C4-2B (cell line): ENCODE measurements around the gene ZNF667.

Experiments
- ZFX ChIP-seq: fragments of 450-650 bp; IDR thresholded peaks from 2 replicates; pipeline ENCODE4 v1.6.1; 2017
- TF ChIP-seq, protein P1 (sequence below): fragments of 450-650 bp; conservative IDR thresholded peaks from 2 replicates; pipeline ENCODE4 v1.5.1; 2017; ENCODE audit warnings: mild to moderate bottlenecking

DNA sequence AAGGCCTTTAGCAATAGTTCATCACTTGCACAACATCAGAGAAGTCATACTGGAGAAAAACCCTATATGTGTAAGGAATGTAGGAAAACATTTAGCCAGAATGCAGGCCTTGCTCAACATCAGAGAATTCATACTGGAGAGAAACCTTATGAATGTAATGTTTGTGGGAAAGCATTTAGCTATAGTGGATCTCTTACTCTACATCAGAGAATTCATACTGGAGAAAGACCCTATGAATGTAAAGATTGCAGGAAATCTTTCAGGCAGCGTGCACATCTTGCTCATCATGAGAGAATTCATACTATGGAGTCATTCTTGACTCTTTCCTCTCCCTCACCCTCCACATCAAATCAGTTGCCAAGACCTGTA lies 53.2 kb downstream of the ZNF667 start:
- TF ChIP-seq, protein P1, sequence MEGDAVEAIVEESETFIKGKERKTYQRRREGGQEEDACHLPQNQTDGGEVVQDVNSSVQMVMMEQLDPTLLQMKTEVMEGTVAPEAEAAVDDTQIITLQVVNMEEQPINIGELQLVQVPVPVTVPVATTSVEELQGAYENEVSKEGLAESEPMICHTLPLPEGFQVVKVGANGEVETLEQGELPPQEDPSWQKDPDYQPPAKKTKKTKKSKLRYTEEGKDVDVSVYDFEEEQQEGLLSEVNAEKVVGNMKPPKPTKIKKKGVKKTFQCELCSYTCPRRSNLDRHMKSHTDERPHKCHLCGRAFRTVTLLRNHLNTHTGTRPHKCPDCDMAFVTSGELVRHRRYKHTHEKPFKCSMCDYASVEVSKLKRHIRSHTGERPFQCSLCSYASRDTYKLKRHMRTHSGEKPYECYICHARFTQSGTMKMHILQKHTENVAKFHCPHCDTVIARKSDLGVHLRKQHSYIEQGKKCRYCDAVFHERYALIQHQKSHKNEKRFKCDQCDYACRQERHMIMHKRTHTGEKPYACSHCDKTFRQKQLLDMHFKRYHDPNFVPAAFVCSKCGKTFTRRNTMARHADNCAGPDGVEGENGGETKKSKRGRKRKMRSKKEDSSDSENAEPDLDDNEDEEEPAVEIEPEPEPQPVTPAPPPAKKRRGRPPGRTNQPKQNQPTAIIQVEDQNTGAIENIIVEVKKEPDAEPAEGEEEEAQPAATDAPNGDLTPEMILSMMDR = no peak
- TF ChIP-seq ZFX = no peak
